ENCODE measurements around the gene MGP. TPM values are rescaled to one million over a fixed set of nuclear protein-coding genes. Genes with fewer than 3 reads are reported as not detected.

The MGP gene
- total and polyA plus RNA-seq, 2 of the 8 experiments (the other 6 are each of a cell fraction or from before 2014, with no cell fraction given) = not detected

- no peak for TF ChIP-seq POLR2AphosphoS5 (IDR thresholded peaks at IDR 0.05; ENCODE audit: low read depth, low read length)
- TF ChIP-seq TAF7 (optimal IDR thresholded peaks at IDR 0.05; ENCODE audit: borderline replicate concordance, low read depth, low read length) = no peak
These were observed 2.0 kb downstream of the MGP start (continued) for GRCh38 chr12:14883686-14884085.

All from H1 (cell line).